Femur (tissue), 1 donor: ENCODE data around the gene ZNF276.
A peak's percentile ranks its signal among the peaks of the same experiment; 100 is the strongest.
"Not testable (repeated sequence)": the region's sequence is repeated elsewhere in the genome, so short reads cannot be mapped to it uniquely, and the experiment has no call there.

Source experiments
- DNase-seq: peaks from one replicate; pipeline ENCODE4 v3.0.0-alpha.2; 2017

Gene ZNF276

DNA sequence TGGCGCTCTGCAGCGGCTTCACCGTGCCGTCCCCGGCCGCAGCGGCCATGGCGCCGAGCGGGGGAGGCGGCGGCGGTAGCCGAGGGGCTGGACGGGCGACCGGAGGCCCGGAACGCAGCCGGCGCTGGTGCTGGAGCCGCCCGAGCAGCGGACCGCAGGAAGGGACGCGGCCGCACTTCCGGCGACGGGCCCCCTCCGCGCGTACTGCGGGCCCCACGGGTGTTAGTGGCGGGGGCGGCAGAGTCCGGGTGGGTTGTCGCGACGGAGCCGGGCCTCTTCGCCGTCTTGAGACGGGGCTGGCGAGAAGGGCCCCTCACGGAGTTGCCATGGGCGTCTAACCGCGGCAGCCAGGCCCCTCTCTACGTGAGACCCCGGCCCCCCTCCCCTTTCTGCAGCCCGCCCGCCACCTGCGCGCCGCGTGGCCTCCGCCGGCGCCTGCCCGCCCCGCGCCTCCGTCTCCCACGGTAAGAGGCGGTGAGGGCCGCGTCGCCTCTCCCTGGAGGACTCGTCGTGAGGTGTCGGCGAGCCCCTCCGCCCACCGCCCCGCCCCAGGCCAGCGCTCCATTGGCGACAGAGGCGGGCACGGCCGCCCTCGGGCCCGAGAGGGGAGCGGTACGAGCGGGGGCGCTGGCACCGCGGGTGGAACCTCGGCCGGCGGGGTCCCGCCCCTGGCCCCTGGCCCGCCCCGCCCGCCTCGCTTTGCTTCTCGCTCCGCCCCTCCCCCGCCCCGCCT is at the start of gene ZNF276, which contains the start of gene VPS9D1:
TSS of gene ZNF276 (plus strand) at position 725 of the 733 bp plus-strand sequence. CDS start 104 bp downstream, outside the sequence.
TSS of gene VPS9D1 (minus strand) at position 86 of the 733 bp plus-strand sequence. CDS start at position 49, 37 bp downstream.
- DNase-seq: peak; percentile 89

- DNase-seq: not testable (repeated sequence)
Measured at GRCh38 chr16:89671565-89671964, 49.8 kb upstream of the ZNF276 start.

DNA sequence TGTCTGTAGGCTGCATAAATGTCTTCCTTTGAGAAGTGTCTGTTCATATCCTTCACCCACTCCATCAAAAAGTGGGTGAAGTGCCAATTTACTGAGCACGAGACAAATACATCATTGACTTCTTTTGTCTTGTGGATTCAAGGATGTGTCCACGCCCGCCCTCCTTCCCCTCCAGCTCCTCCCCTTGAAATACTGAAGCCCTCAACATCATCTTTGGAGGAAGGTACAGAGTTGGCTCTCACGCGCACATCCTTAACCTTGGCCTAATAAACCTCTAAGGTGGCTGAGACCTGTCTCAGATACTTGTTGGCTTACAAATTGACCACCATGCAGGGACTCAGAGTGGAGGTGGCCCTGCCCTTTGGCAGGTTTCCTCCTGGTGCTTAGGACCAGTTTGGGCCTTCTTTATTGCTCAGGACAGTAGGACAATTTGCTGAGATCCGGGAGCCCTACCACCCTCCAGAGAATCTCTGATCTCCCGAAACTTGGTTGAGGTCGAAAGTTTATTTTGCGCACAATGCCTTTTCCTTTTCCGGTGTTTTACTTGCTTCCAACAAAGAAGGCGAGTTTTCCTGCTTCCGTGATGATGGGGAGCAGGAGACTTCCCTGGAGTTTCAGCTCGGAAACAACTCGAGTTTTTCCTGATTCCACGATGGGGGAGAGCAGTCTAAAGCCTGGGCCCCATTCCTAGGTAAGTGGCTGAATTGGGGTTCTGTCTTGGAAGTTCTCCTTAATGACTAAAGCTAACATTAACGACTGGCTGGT is 49.0 kb upstream of the ZNF276 start:
- no peak for DNase-seq

DNA sequence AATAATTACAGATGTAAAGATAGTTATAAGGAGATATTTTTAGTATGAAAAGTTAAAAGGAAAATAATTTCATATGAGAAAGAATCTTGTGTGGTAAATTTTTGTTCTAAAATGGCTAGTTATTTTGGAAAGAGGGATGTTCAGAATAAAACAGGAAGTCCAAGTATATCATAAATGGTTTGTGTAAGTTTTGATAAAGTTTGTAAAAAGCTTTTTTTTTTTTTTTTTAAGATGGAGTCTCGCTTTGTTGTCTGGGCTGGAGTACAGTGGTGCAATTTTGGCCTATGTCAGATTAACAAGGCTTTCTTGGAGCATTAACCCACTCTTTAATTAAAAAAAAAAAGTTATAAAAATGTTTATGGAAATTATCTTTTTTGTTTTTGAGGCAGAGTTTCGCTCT is 43.1 kb upstream of the ZNF276 start:
- no peak for DNase-seq

DNA sequence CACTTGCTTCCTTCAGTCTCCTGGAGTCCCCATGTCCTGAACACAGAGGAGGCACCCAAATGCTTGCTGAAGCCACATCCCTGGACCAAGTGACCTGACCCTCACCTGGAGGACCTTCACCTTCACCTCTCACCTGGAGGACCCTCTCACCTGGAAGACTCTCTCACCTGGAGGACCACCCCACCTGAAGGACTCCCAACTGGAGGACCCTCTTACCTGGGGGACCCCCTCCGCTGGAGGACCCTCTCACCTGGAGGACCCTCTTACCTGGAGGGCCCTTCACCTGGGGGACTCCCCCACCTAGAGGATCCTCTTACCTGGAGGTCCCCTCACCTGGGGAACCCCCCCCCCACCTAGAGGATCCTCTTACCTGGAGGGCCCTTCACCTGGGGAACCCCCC is 35.4 kb upstream of the ZNF276 start:
- DNase-seq: no peak

DNA sequence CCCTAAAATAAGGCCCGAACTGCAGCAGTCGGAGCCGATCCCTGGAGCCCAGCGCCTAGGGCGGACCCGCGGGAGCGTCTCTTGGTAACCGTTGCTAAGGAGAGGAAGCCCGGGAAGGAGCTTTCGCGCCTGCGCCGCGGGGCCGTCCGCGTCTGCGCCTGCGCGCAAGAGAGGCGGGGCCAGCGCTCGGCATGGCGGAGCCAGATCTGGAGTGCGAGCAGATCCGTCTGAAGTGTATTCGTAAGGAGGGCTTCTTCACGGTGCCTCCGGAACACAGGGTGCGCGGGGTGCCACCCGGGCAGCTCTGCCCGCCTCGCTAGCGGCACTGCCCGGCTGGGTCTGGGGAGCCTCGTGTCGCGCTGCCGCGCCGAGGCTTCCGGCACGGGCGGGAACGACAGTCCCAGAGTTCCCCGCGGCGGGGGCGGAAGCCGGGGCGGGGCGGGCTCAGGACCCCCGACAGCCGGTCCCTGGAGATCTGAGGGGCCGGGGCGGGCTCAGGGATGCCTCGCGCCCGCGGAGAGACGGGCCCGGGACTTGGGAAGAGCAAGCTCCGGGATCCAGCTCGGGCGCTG is 34.7 kb upstream of the ZNF276 start, which contains the start of gene CDK10:
TSS of gene CDK10 (plus strand) at position 170 of the 572 bp plus-strand sequence. CDS start at position 192, 22 bp downstream.
- peak; percentile 94 for DNase-seq

GRCh38 chr16:89687092-89687940 is 34.0 kb upstream of the ZNF276 start:
- no peak for DNase-seq

- DNase-seq: no peak
Measured at GRCh38 chr16:89688395-89688794, 32.9 kb upstream of the ZNF276 start.

DNA sequence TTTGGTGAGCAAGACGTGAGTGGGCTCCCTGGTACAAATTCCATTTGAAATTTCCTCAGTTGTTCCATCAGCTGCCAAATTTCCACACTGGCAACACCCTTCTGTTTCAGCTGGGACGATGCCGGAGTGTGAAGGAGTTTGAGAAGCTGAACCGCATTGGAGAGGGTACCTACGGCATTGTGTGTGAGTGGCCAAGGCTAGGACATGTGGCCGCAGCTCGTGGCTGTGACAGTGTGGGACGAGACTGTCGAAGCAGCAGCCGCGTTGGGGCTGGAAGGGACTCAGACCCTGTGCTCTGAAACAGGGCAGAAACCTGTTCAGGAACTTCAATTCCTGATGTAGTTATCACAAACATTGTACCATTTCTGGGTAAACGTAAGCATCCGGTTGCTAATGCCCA is 32.2 kb upstream of the ZNF276 start:
- no peak for DNase-seq

DNA sequence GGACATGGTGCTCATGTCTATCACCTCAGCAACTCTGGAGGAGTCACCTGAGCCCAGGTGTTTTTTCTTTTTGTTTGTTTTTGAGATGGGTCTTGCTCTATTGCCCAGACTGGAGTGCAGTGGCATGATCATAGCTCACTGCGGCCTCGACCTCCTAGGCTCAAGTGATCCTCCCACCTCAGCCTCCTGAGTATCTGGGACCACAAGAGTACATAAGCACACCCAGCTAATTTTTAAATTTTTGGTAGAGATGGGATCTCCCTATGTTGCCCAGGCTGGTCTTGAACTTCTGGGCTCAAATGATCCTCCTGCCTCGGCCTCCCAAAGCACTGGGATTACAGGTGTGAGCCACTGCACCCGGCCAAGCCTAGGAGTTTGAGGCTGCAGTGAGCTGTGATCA is 31.7 kb upstream of the ZNF276 start:
- not testable (repeated sequence) for DNase-seq

- DNase-seq: no peak
Measured at GRCh38 chr16:89690392-89690901, 30.9 kb upstream of the ZNF276 start.

DNA sequence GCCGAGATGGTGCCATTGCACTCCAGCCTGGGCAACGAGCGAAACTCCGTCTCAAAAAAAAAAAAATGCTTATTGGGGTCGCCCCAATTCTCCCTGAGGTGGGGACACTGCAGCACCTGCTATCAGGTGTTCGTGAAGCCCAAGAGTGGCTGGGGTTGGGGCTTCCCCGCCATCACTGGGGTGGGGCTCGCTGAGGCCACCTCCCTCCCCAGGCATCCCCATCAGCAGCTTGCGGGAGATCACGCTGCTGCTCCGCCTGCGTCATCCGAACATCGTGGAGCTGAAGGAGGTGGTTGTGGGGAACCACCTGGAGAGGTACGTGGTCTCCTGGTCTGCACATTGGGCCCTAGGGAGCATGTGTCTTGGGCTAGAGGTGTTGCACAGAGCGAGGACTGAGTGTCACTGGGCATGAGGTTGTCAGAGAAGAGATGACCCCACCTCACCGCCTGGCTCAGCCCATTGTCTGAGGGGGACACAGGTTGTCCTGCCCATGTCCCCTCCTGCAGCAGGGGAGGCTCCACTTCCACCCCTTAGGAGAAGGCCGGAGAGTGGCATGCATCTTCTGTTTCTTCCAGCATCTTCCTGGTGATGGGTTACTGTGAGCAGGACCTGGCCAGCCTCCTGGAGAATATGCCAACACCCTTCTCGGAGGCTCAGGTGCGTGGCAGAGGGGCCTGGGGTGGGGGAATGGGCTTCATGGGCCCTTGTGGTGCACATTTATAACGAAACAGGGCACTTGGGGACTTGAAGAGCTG is 29.9 kb upstream of the ZNF276 start:
- DNase-seq: no peak

DNA sequence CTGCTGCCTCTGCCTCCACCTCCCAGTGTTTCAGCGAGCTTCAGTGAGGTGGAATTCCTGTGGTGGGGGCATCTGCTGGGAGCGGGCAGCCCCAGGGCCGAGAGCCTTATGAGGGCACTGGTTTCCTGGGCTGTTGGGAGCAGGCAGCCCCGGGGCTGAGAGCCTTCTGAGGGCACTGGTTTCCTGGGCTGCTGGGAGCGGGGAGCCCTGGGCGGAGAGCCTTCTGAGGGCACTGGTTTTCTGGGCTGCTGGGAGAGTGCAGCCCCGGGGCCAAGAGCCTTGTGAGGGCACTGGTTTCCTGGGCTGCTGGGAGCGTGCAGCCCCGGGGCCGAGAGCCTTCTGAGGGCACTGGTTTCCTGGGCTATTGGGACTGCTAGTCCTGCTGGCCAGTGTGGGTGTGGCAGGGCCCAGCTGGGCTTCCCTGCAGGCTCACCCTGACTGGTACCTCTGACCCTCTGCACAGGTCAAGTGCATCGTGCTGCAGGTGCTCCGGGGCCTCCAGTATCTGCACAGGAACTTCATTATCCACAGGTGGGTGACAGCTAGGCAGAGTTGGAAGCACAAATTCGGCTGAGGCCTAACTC is 29.3 kb upstream of the ZNF276 start:
- DNase-seq: no peak

DNA sequence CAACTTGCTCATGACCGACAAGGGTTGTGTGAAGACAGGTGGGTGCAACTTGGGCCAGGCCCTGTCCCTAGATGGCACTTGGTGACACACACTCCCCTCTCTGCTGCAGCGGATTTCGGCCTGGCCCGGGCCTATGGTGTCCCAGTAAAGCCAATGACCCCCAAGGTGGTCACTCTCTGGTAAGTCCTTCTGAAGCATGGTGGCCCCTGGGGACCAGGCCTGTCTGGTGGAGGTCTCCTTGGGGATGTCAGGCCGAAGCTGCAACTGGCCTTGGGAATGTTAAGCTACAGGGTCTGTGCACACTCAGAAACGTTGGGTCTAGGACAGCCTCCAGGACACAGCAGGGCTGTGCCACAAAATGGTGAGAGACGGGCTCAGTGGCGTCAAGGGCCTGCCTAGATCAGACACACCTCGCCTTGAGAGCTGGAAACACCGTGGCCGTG is 28.0 kb upstream of the ZNF276 start:
- no peak for DNase-seq

DNA sequence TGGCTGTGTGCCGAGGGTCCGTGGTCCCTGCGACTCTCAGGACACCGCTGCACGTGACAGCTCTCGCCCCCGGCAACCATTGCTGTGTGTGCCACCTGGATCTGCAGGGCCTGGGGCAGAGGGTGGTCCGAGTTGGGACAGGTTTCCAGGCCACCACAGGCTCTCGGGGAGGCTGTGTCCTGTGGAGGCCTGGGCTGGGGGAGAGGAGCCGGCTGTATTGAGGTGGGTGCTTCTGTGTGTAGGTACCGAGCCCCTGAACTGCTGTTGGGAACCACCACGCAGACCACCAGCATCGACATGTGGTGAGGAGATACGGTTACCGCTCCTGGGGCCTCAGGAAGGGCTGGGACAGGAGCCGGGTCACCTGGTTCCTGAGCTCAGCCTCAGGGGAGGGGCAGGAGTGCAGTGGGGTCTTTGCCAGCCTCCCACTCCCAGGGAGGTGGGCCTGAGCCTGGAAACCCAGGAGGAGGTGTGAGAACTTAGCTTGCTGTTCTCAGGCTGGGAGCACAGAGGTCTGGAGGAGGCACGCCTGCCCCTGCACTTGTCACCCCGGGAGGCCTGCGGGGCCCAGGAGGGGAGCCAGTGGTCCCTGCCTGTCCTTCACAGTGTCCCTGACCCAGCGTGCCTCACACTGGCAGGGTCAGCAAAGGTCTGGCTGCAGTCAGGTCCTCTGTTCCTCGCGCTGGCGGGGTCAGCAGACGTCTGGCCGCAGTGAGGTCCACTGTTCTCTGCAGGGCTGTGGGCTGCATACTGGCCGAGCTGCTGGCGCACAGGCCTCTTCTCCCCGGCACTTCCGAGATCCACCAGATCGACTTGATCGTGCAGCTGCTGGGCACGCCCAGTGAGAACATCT is 27.2 kb upstream of the ZNF276 start:
- DNase-seq: no peak

DNA sequence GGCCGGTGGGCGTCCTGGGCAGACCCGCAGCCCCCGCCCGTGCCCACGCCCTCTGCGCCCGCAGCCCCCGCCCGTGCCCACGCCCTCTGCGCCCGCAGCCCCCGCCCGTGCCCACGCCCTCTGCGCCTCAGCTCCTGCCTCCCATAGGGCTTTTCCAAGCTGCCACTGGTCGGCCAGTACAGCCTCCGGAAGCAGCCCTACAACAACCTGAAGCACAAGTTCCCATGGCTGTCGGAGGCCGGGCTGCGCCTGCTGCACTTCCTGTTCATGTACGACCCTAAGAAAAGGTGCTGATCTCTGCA is 26.6 kb upstream of the ZNF276 start:
- DNase-seq: not testable (repeated sequence)

DNA sequence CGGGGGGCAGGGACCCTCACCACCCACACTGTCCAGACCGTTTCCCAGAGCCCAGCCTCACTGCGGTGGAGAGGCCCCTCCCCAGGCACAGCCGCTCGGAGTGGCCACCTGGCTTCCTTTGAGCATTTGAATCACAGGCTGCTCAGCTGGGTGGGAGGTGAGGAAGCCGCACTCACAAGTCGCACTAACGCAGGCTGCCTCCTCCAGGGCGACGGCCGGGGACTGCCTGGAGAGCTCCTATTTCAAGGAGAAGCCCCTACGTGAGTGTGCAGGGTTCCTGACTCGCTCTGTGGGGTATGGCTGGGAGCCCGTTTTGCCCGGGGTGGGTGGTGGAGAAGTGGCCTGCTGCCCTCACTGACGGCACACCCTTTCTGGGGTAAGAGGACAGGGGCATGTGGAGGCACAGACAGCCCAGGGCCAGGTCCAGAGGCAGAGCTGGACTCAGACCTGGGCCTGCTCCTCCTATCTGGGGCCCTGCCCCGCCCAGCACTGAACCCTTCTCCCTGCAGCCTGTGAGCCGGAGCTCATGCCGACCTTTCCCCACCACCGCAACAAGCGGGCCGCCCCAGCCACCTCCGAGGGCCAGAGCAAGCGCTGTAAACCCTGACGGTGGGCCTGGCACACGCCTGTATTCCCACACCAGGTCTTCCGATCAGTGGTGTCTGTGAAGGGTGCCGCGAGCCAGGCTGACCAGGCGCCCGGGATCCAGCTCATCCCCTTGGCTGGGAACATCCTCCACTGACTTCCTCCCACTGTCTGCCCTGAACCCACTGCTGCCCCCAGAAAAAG is 26.1 kb upstream of the ZNF276 start:
- no peak for DNase-seq

DNA sequence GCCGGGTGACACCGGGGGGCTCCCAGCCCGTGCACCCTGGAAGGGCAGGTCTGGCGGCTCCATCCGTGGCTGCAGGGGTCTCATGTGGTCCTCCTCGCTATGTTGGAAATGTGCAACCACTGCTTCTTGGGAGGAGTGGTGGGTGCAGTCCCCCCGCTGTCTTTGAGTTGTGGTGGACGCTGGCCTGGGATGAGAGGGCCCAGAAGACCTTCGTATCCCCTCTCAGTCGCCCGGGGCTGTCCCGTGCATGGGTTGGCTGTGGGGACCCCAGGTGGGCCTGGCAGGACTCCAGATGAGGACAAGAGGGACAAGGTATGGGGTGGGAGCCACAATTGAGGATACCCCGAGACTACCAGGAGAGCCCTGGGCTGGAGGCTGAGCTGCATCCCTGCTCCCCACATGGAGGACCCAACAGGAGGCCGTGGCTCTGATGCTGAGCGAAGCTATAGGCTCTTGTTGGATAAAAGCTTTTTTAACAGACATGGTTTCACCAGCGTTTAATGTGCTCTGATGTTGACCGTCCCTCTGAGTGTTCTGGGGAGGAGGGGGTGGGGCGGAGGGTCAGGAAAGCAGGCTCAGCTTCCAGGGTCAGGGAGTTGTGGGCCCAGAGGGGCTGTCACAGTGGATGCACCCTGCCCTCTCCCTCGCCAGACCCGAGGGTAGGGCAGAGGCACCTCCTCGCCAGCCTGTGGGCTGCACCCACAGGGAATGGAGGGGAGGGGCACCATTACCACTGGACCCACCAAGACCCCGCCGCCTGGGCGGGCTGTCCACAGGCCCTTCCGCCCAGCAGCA is 25.3 kb upstream of the ZNF276 start:
- DNase-seq: no peak

- no peak for DNase-seq
Measured at GRCh38 chr16:89696670-89697128, 24.6 kb upstream of the ZNF276 start.
